K562 (cell line): ENCODE measurements around the gene WNT16.

Experiments
- ATF2 ChIP-seq: sonication (generic); formaldehyde crosslinking; IDR thresholded peaks from 2 replicates; pipeline ENCODE4 v1.8.1; 2022; ENCODE audit warnings: missing genetic modification reagents
- CTCF ChIP-seq, 3 experiments: IDR thresholded peaks in 2 of 3; conservative IDR thresholded peaks in 1 of 3; 2 replicates each; pipeline ENCODE4 v1.5.1; 2011 to 2012; ENCODE audit warnings: low read length in 3 of 3, mild to moderate bottlenecking in 3 of 3, control low read depth in 2 of 3, improper control_type of control experiment in 1 of 3, inconsistent platforms in 1 of 3, low read depth in 1 of 3, mixed read lengths in 1 of 3, moderate library complexity in 1 of 3; ENCODE audit not compliant: insufficient read depth in 2 of 3
- FUS ChIP-seq: fragments of 200-400 bp; formaldehyde crosslinking; optimal IDR thresholded peaks from 2 replicates; pipeline ENCODE3; 2017; ENCODE audit warnings: low read depth, low read length
- MAZ ChIP-seq, 2 experiments: fragments of 450-650 bp in 1 of 2; sonication (generic) in 1 of 2; formaldehyde crosslinking; IDR thresholded peaks in 1 of 2; conservative IDR thresholded peaks in 1 of 2; 2 replicates each; pipeline versions ENCODE4 v1.4.0 to v1.5.0; 2020; ENCODE audit warnings: mild to moderate bottlenecking in 1 of 2, missing genetic modification reagents in 1 of 2
- MNT ChIP-seq, 2 experiments: fragments of 450-650 bp; conservative IDR thresholded peaks; 2 replicates each; pipeline ENCODE4 v1.6.1; 2017; ENCODE audit warnings: mild to moderate bottlenecking in 2 of 2, moderate library complexity in 2 of 2
- MYC ChIP-seq, 2 experiments: fragments of 250-450 bp in 1 of 2; sonication (Bioruptor Pico) in 1 of 2; IDR thresholded peaks; 2 replicates each; pipeline versions ENCODE4 v1.5.1 to v1.6.1; 2012 to 2021; ENCODE audit warnings: low read depth in 2 of 2, borderline replicate concordance in 1 of 2, improper control_type of control experiment in 1 of 2, low read length in 1 of 2, mild to moderate bottlenecking in 1 of 2, moderate library complexity in 1 of 2
- POLR2A ChIP-seq: fragments of 450-650 bp; conservative IDR thresholded peaks from 2 replicates; pipeline ENCODE4 v1.6.1; 2016
- POLR2AphosphoS5 ChIP-seq: IDR thresholded peaks from 2 replicates; pipeline ENCODE4 v1.6.1; 2011; ENCODE audit warnings: mild to moderate bottlenecking, low read depth, low read length, moderate library complexity; ENCODE audit not compliant: control insufficient read depth, insufficient read depth
- SOX6 ChIP-seq: fragments of 450-650 bp; IDR thresholded peaks from 2 replicates; pipeline ENCODE4 v1.6.1; 2014; ENCODE audit warnings: mild to moderate bottlenecking
- SP1 ChIP-seq: sonication (generic); formaldehyde crosslinking; IDR thresholded peaks from 2 replicates; pipeline ENCODE4 v1.8.1; 2022; ENCODE audit warnings: mild to moderate bottlenecking, missing genetic modification reagents
- ZFPM2 ChIP-seq: fragments of 250-450 bp; sonication (Bioruptor Pico); IDR thresholded peaks from 2 replicates; pipeline ENCODE4 v1.5.1; 2022; ENCODE audit warnings: mild to moderate bottlenecking
- ZNF282 ChIP-seq: sonication (generic); formaldehyde crosslinking; IDR thresholded peaks from 2 replicates; pipeline ENCODE4 v1.8.1; 2023; ENCODE audit warnings: missing genetic modification reagents
- TF ChIP-seq, protein P1 (sequence below): sonication (generic); formaldehyde crosslinking; IDR thresholded peaks from 2 replicates; pipeline ENCODE4 v1.9.0; 2022; ENCODE audit warnings: mild to moderate bottlenecking, missing genetic modification reagents

- TF ChIP-seq SOX6: no peak
- no peak for TF ChIP-seq MNT (conservative IDR thresholded peaks at IDR 0.05)
- TF ChIP-seq SP1: no peak
- no peak for TF ChIP-seq MAZ (CRISPR knock-in tag; conservative IDR thresholded peaks at IDR 0.05 in 1 of 2, IDR thresholded peaks at IDR 0.05 in 1 of 2)
- no peak for TF ChIP-seq POLR2AphosphoS5
- TF ChIP-seq FUS: no peak
- no peak for TF ChIP-seq CTCF (IDR thresholded peaks at IDR 0.05 in 2 of 3, conservative IDR thresholded peaks at IDR 0.05 in 1 of 3; ENCODE audit: insufficient read depth in 2 of 3, low read depth in 1 of 3, low read length in 3 of 3)
- TF ChIP-seq, protein P1, sequence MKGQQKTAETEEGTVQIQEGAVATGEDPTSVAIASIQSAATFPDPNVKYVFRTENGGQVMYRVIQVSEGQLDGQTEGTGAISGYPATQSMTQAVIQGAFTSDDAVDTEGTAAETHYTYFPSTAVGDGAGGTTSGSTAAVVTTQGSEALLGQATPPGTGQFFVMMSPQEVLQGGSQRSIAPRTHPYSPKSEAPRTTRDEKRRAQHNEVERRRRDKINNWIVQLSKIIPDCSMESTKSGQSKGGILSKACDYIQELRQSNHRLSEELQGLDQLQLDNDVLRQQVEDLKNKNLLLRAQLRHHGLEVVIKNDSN: no peak
- TF ChIP-seq ZNF282 (CRISPR knock-in tag): no peak
- no peak for TF ChIP-seq ATF2
- TF ChIP-seq MYC (IDR thresholded peaks at IDR 0.05; ENCODE audit: low read depth, low read length): no peak; the same call in 1 of the 2 replicates
- TF ChIP-seq MYC (CRISPR knock-in tag; IDR thresholded peaks at IDR 0.05; ENCODE audit: borderline replicate concordance, low read depth): no peak
- no peak for TF ChIP-seq ZFPM2 (CRISPR knock-in tag)
- TF ChIP-seq POLR2A: no peak
Observed at GRCh38 chr7:121330053-121330833, 1.4 kb downstream of the WNT16 start.
